HT-29 (cell line): Measurements from ENCODE around the gene ACOXL. TPM values are rescaled to one million over a fixed set of nuclear protein-coding genes. Genes with fewer than 3 reads are reported as not detected.

Experiments used
- DNase-seq: peaks from one replicate; pipeline ENCODE4 v3.0.0-alpha.2; 2015; ENCODE audit warnings: low spot score
- total RNA-seq: library from RNA; depleted of rRNA; stranded (reverse); fragments of >200 nt; shearing (Covaris generic); gene quantifications from 2 replicates; pipeline ENCODE4 v1.2.3, GENCODE V29; 2014

ACOXL gene
- total RNA-seq, 1 experiment from 2014 or later, result 3.9 TPM

DNA sequence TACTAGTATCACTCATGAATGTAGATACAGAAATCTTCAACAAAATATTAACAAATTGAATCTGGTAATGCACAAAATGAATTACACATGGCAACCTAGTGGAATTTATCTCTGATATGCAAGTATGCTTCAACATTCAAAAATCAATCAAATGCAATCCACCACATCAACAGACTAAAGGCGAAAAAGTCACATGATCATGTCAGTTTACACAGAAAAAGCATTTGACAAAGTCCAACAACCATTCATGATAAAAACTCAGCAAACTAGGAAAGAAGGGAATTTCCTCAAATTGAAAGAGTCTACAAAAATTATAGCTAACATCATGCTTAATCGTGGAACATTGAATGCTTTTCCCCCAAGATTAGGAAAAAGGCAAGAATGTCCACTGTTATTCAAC, 237.8 kb downstream of the ACOXL start:
- DNase-seq, result no peak

DNA sequence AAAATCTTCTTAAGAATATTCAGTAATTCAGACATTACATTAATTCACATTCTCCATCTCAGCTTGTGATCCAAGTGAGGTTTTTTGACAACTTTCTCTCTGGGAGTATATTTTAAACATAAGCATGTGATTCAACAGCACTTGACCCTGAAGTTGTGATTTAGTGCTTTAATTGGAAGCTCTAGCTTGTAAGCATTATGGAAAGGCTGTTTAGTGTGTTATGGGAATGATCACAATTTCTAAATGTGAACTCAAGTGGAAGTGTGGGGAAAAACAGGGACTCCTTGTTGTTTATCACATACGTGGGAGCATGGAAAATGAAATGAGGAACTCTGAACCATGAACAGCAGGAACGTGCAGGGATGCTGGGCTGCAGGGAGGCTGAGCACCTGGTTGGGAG, 239.4 kb downstream of the ACOXL start:
- no peak for DNase-seq

DNA sequence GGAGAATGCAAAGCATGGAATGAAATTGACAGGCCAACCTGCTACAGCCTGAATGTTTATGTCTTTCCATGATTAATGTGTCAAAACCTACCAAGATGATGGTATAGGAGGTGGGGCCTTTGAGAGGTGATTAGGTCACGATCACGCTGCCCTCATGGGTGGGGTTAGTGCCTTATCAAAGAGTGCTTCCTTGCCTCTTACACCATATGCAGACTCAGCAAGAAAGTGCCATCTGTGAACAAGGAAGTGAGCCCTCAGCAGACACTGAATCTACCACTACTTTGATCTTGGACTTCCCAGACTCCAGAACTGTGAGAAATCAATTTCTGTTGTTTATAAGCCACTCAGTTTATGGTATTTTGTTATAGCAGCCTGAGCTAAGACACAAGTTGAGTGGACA, 240.9 kb downstream of the ACOXL start:
- no peak for DNase-seq

DNA sequence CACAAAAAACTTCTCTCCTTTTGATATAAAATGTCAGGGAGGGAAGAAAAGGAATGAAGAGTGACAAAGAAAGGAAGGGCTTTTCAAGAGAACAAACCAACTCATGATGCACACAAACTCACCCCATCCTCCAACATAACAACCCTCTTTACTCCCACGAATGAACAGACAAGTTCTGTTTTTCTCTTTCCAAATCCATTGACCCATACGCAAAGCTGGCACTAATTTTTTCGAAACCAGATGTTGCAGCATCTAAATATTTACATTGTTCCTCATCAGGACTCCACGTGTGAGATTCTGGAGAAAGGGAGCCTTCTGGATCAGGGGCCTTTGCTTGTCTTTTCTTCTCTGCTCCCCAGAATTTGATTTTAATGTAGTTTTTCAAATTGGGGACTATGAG, 245.0 kb downstream of the ACOXL start:
- DNase-seq, result no peak

DNA sequence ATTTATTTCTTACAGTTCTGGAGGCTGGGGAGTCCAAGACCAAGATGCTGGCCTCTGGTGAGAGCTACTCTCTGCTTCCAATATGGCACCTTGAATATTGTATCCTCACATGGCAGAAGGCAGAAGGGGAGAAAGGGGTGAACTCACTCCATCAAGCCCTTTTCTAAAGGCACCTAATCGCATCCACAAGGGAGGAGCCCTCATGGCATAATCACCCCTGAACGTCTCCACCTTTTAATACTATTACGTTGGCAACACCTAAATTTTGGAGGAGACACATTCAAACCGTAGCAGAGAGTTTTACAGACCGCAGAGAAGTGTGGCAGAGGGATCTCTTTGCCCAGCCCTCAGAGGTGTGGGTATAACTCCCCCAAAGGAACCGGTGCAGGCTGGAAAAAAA, 245.8 kb downstream of the ACOXL start:
- no peak for DNase-seq

DNA sequence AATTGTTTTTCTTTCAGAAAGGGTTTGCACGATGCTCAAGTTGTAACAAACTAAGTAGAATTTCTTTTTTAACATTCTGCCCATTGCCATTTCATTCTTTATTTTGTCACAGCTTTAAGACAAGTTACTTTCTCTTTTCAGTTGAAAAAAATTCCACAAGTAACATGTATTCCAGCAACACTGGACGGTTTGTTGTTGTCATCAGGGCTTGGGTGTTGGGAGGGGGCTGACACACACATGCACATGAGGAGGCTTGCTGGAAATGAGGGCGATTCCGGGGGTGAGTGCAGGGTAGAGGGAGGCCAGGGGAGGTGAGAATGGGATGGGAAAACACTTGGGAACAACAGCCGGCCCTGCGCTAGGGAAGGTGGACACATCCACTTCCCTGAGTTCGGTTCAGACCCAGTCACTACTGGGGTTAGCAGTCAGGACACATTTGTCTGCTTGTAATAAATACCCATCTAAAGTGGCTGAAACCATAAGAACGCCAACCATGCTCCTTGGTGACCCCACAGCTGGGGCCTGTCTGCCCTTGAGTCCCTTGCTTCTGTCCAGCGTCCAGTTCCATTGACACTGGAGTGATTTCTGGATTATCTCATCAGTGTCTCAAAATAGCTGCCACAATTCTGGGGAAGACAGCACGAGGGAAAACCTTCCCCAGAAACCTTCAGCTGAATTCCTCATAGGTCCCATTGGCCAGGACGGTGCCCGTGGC, 246.5 kb downstream of the ACOXL start:
- DNase-seq, result no peak

DNA sequence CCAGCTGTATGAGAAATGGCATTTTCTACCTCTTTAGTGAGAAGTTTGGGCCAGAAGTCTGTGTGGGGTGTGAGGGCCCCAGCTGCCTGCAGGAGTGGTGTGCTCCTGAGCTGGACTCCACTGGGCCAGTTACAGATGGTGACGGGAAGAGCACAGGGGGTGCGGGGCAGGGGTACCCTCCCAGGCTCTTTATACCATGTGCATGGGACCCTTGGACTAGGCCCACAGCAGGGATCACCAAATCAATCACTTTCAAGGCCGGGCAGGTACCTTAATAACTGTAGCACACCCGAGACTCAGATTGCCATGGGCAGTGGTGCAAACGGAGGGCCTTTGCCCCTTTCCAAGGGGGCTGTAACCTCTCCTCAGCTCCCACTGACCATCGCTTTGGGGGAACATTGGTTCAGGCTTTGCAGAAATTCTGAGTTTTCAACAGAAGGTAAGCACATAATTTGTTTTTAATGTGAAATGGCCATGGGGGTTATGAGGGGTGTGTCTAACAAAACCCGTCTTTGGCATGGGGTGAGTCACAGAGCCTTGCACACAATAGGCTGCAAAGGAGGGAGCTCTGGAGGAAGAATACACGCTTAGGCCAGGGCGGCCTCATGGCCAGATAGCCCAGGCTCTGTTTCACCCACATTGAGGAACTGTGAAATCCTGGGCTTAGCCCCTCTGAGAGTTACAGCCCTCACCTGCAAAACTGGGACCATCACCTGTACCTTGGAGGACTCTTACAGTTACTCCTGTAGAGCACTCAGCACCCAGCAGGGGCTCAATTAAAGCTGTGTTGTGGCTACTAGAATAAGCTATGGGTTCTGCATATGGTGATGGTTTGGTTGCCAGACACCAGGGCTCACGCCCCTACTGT, 247.3 kb downstream of the ACOXL start:
- DNase-seq, result no peak

DNA sequence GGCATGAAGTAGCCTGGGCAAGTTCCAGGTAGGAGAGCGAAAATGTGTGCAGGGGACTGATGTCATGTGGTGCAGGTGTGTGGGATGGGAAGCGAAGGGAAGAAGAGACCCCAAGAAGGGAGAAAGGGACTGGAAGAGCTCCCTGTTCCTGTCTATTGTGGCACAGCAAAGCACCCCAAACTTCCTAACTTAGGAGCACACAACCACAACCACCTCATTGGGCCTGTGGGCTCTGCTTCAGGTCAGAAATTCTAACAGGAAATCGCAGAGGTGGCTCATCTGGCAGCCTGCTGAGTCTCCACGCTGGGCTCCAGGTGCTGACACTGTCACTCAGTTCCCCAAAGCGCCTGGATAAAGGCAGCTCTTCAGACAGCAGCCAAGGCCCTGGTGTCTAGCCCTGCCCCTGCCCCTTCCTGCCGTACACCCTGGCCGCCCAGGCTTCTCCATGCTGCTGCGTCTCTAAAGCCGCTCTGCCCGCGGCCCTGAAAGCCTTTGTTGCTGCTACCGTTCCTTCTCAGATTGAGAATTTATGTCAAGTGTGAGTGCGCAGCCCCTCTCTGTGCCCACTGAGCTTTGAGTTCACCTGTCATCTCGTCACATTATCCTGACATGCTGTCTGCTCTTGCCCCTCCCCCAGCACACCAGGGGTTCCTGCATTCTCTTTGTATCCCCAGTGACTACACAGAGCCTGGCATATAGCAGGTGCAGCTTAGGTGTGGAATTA, 248.1 kb downstream of the ACOXL start:
- no peak for DNase-seq

DNA sequence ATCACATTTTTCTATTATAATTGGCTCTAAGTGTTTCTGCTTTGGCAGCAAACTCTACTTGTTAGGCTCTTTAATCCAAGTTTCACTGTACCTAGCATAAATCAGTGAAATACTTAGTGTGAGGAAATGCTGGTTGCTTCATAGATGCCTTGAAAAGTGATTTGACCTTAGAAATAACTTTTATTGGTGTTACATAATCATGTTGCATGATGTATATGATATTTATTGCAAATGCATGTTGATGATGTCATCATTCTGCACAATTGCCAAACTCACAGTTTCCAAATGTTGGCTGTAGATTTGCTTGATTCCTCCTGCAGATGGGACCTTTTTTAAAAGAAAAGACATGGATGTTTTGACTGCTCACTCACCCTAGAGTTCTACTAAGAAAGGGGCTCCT, 250.8 kb downstream of the ACOXL start:
- DNase-seq, result no peak

DNA sequence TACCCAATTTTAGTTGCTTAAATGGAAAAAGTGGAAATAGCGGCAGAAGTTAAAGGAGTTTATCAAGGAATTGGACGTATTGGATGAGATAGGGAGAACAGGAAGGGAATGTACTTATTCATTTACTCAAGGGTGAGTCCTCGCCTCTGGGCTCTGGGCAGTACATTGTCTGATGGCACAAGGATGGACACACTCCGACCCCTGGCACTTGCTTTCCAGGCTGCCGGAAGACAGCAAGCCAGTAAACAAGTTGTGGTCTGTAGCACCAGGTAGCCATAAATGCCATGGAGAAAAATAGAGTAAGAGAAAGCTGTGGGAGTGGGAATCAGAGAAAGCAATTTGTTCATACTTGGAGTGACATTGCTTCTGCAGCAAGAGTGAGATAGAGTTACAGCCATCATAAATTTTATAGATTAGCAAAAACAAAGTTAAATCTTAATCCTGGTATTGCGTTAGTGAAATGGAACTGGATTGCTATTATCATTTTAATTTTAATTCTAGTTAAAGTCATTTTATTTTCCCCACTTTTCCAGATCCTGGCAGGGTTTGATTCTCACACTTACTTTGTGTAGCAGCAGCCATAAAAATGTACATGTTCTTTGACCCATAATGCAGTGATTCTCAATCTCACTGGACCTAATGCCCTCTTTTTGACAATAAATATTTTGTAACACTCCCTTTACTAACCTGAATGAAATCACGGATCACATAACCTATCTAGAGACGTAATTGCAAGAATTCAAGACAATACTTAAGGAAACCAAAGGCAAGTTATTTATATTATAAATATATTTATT, 252.5 kb downstream of the ACOXL start:
- DNase-seq, result no peak

DNA sequence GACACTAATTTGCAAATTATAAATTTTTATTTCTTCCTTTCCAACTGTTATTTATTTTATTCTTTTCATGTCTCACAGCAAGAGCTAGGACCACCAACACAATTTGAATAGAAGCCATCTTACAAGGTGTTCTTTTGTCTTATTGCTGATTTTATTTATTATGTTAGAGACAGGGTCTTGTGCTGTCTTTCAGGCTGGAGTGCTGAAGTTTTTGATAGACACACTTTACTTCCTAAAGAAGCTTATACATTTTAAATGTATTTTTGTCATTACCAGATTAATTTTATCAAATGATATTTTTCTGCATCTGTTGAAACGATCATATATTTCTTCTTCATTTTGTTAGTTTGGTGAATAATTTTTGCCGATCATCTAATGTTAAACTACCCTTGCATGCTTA, 258.1 kb downstream of the ACOXL start:
- no peak for DNase-seq

DNA sequence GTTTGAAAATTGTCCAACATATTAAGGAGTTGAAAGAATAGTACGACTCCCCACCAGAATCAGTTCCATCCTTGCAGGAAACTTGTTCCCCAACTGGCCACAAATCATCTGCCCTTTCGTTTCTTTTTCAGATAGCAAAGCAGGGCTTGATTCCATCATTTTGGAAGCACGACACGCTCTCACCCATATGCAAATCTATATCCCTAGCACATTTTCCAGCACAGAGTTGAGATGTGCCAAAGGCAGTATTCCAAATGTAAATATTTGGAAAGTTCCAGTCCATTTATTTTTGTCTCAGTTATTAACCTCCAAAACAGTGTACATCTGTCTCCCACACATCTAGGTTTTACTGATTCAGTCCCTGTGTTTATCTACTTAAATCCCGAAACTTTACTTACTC, 259.5 kb downstream of the ACOXL start:
- no peak for DNase-seq

DNA sequence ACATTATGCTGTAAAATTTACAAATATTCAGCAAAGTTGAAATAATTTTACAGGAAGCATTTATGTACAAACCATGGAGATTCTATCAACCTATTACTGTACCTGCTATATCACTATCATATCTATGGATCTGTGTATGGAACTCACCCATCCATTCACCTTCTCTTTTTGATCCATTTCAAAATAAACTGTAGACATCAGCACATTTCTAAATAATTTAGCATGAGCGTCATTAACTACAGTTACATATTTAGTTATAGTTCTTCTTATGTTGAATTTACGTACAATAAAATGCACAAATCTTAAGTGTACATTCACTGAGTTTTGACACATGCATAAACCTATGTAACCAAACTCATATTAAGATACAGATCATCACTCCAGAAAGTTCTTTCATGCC, 260.5 kb downstream of the ACOXL start:
- DNase-seq, result no peak

DNA sequence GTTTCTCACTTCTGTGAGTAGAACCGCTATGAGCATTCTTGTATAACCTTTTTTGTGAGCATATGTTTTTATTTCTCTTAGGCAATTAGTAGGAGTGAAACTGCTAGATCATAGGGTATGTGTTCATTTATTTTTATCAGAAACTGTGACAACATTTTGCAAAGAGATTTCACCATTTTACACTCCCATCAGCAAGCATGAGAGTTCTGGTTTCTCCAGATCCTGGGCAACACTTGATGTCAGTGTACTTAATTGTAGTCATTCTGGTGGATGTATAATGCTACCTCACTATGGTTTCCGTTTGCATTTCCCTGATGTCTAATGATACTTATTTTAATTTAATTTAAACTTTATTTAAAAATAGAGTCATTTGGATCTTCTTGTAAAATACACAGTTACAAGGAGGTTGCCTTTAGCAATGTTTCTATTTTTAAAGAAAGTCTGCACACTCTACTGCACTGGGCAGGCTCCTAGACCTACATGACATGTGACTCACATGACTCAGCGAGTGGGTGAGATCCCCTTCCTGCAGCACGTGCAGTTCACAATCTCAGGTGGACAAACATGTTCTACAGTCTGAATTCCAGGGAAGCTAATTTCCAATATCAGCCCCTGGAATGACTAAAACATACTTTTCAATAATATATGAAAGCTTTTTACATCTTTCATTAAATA, 261.3 kb downstream of the ACOXL start:
- no peak for DNase-seq

DNA sequence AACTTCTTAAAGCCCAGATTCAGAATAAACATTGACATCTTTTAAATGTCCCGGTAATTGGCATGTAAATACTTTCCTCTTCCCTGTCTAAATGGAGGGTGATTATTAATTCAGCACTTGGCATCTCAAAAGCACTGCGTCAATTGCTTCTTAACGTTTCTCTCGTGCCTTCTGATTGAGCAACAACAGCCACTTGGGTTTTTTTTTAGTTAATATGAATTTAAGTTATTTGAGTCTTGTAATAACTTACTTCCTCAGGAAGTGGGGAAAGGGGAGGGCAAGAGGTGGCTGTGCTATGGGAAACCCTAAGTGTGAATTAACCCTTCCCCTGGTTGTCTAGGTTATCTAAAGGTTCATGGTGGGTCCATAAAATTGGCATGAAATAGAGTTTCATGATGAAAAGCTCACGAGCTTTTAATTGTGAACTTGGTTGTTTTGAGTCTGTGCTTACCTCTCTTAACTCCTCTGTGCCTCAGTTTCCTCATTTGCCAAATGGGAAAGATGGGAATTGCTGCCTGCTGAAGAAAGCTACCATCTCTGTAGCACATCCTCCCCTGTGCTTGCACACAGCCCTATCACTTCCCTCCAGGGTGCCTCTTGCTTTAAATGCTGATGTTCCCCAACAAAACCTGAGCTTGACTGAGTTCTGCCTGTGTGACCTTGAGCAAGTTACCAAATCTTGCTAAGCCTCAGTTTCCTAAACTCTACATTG, 262.0 kb downstream of the ACOXL start:
- no peak for DNase-seq

DNA sequence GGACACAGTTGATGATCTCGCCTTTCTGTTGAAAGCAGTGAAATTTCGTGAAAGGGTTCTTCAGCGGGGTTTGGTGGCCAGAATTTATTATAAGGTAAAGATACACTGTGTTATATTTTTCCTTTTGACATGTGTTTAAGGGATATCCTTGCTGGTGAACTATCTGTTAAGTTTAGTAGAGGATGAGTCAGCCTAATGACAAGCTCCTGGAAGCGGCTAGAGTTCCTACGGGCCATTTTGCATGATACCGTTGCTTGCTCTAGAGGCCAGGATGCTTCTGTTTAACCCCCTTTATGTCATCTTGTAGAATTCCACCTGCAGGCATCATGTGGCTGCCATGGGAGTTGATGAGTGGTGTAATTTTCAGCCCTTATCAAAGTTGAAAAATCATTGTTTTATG, 263.5 kb downstream of the ACOXL start:
- no peak for DNase-seq

DNA sequence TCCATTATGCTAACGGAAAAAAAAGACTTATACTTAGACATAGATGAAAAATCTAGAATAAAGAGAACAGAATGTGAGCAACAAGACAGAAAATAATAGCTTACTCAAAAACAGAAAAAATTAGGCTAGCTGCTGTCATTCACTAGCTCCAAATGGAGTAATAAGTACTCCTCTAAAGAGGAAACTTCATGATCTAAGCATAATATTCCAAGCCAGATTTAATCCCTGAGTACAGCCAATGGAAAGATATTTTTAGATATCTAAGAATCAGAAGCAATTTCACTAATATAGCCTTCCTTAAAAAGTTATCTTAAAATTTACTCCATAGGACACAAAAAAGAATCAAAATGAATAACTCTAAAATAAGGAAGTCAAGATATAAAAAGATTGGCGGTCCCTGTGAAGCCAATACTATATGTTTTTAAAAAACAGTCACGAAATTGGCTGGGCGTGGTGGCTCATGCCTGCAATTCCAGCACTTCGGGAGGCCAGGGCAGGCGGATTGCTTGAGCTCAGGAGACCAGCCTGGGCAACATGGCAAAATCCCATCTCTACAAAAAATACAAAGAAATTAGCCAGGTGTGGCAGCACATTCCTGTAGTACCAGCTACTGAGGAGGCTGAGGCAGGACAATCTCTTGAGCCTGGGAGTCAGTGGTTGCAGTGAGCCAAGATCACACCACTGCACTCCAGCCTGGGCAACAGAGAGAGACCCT, 265.1 kb downstream of the ACOXL start:
- no peak for DNase-seq

DNA sequence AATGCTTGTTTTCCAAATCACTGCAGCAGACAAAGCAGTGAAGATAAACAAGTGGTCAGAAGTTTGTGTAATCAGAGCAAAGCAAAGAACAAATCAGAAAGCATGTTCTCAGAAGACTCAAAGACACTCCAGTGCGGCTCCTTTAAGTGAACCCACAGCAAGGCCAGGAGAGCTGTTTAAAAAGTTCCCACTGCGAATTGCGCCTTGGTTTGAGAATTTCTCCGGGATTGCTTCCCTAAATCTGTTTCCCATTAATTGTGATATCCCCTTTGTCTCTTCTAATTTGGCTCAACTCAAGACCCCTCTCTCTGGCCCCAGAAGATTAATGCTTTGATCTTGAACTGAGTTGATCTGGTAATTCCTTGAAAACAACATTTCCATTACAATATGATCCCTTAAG, 265.9 kb downstream of the ACOXL start:
- DNase-seq, result no peak

DNA sequence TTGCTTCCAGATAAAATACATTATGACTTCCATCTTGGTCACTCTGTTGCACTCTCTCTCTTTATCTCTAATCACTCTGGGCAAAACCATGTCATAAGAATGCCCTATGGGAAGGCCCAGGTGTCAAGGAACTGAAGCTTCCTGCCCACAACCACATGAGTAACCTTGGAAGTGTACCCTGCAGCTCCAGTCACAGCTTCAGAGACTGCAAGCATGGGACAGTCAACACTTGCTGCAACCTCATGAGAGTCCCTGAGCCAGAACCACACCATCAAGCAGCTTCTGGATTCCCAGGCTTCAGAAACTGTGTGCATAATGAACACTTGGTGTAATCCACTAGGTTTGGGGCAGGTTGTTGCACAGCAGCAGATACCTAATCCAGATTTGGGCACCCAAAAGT, 267.3 kb downstream of the ACOXL start:
- no peak for DNase-seq

DNA sequence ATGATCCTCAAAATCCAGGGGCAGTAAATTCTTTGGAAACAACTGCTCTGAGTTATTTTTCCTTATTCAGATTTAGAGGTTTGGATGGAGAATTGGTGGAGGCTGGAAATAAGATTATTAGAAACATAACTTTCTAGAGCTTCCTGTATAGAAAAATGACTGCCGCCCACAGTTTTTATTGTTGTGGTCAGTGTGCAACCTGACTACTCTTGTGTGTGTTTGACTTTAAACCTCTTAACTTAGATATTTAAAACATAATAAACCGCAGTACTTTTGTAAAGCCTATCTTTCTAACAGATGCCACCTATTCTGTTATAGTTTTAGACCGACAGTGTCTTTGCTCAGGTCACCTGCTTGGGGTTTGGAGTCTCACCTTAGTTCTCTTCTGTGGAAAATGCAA, 272.9 kb downstream of the ACOXL start:
- DNase-seq, result no peak
